GM19328 (cell line): ENCODE results near the gene ANAPC2.
A peak's percentile ranks its signal among the peaks of the same experiment; 100 is the strongest.

Experiments
- ATAC-seq: cut with Tn5 transposase; IDR thresholded peaks from one replicate; pipeline ENCODE4 v1.9.1; 2021; ENCODE audit warnings: mild to moderate bottlenecking, moderate library complexity; ENCODE audit not compliant: unreplicated experiment

ANAPC2 gene

GRCh38 chr9:137227853-137228505 is 39.6 kb upstream of the ANAPC2 start:
- no peak for ATAC-seq

- ATAC-seq = no peak
Measured at GRCh38 chr9:137227054-137227852, 38.9 kb upstream of the ANAPC2 start, which contains the start of gene RNF224. Gene RNF224 (plus strand): TSS chr9:137227502. CDS start chr9:137228336, 834 bp downstream.

- ATAC-seq = no peak
Measured at GRCh38 chr9:137226338-137227053, 38.1 kb upstream of the ANAPC2 start.

GRCh38 chr9:137225699-137226331 is 37.5 kb upstream of the ANAPC2 start:
- no peak for ATAC-seq

GRCh38 chr9:137224830-137225694 is 36.7 kb upstream of the ANAPC2 start, which contains the start of gene CYSRT1:
Gene CYSRT1 (plus strand): TSS chr9:137225174. CDS start chr9:137225622, 448 bp downstream.
- no peak for ATAC-seq

GRCh38 chr9:137223078-137223970 is 35.0 kb upstream of the ANAPC2 start:
- peak; percentile 72 for ATAC-seq

GRCh38 chr9:137222190-137223077 is 34.1 kb upstream of the ANAPC2 start, which contains the start of gene RNF208:
Gene RNF208 (minus strand): TSS chr9:137222240. CDS start chr9:137221212, 1,028 bp downstream.
- ATAC-seq = no peak

DNA sequence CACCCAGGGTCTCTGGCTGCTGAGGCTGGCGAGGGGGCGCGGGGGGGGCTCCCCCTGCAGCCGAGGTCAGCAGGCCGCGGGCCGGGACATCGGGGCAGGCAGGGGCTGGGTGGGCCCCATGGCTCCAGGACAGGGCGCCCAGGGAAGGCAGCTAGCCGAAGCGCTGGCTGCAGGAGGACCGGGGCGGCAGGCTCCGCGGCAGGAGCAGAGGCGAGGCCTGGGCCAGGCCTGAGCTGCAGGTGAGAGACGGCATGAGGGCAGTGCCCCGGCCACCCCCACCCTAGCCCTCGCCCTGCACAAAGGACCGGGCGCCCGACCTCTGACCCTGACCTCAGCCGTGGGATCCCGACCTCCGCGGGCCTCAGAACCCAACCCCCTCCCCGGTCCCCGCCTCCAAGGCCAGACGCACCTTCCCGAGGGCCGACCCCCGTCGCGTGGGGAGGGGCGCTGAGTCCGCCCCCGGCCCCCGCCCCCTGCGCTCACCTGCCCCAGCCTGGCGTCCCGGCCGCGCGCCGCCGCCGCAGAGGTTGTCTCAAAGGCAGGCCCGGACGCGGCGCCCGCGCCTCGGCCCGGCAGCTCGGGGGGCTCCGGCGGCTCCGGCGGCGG is 33.2 kb upstream of the ANAPC2 start:
- no peak for ATAC-seq

GRCh38 chr9:137221095-137221505 is 32.7 kb upstream of the ANAPC2 start:
- ATAC-seq = no peak

DNA sequence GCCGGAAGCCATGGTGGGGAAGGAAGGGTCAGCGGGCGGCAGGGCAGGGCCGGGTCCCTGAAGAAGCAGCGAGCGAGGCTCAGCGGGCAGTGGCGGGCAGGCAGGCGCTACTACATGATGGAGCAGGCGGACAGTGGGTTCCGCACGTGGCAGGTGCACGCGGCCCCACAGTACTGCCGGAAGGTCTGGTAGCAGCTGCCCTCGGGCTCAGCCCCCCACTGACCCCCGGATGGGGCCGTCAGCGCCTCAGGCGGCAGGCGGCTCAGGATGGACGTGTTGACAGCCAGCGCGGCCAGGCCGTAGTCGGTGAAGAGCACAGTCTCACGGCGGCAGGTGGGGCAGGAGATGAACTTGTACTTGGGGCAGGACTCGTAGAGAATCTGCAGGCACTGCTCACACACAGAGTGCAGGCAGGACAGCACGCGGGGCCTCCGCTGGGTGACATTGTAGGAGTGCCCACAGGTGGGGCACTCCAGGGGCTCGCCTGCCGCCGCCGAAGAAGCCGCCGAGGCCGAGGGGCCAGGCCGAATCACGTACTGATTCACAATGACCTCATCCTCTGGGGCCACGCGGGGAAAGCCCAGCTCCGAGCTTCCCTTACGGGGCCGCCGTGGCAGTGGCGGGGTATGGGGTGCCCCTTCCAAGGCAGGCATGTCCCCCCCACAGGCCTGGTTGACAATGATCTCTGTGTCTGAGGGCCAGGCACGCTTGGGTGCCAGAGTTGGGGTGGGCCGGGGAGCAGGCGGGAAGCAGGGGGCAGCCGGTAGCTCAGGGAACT is 32.1 kb upstream of the ANAPC2 start:
- no peak for ATAC-seq

- ATAC-seq = no peak
Measured at GRCh38 chr9:137219757-137220316, 31.5 kb upstream of the ANAPC2 start.

GRCh38 chr9:137218754-137219271 is 30.5 kb upstream of the ANAPC2 start:
- ATAC-seq = no peak

GRCh38 chr9:137218212-137218753 is 29.9 kb upstream of the ANAPC2 start:
- ATAC-seq = no peak

- ATAC-seq = no peak
Measured at GRCh38 chr9:137217276-137218211, 29.2 kb upstream of the ANAPC2 start.
